DMS 273 (cell line): ENCODE measurements around the gene DENND10.
A peak's percentile ranks its signal among the peaks of the same experiment; 100 is the strongest.
"Not testable (repeated sequence)": the region's sequence is repeated elsewhere in the genome, so short reads cannot be mapped to it uniquely, and the experiment has no call there.

Source experiments
- DNase-seq: peaks from one replicate; lab custom pipeline; 2025; ENCODE audit not compliant: unreplicated experiment; lab: John Stamatoyannopoulos, UW

Gene DENND10

GRCh38 chr10:119131512-119132240, 27.8 kb downstream of the DENND10 start:
- DNase-seq, result no peak

GRCh38 chr10:119132521-119133345, 28.8 kb downstream of the DENND10 start:
- DNase-seq, result no peak

- DNase-seq, result no peak
These were observed 30.0 kb downstream of the DENND10 start for GRCh38 chr10:119133949-119134348.

GRCh38 chr10:119135513-119135881, 31.6 kb downstream of the DENND10 start:
- no peak for DNase-seq

GRCh38 chr10:119136084-119136483, 32.2 kb downstream of the DENND10 start:
- DNase-seq, result no peak

- DNase-seq, result not testable (repeated sequence)
These were observed 34.0 kb downstream of the DENND10 start for GRCh38 chr10:119137878-119138277.

- no peak for DNase-seq
These were observed 34.7 kb downstream of the DENND10 start for GRCh38 chr10:119138346-119139306.

- peak; percentile 44 for DNase-seq
These were observed 35.7 kb downstream of the DENND10 start for GRCh38 chr10:119139464-119140067.

- no peak for DNase-seq
These were observed 36.8 kb downstream of the DENND10 start for GRCh38 chr10:119140603-119141245.

- no peak for DNase-seq
These were observed 39.7 kb downstream of the DENND10 start for GRCh38 chr10:119143657-119144056.

- no peak for DNase-seq
These were observed 45.2 kb downstream of the DENND10 start for GRCh38 chr10:119149157-119149556.

- peak; percentile 16 for DNase-seq
These were observed 45.8 kb downstream of the DENND10 start for GRCh38 chr10:119149729-119150128.

- DNase-seq, result not testable (repeated sequence)
These were observed 47.7 kb downstream of the DENND10 start for GRCh38 chr10:119151601-119152000.

GRCh38 chr10:119153041-119153440, 49.1 kb downstream of the DENND10 start:
- DNase-seq, result no peak

- DNase-seq, result no peak
These were observed 49.7 kb downstream of the DENND10 start for GRCh38 chr10:119153661-119154060.

GRCh38 chr10:119159332-119159731, 55.4 kb downstream of the DENND10 start:
- DNase-seq, result no peak

- no peak for DNase-seq
These were observed 58.0 kb downstream of the DENND10 start for GRCh38 chr10:119161680-119162451.

GRCh38 chr10:119162452-119163092, 58.7 kb downstream of the DENND10 start:
- DNase-seq, result no peak
